ENCODE measurements around the gene DIP2A. TPM values are rescaled to one million over a fixed set of nuclear protein-coding genes. Genes with fewer than 3 reads are reported as not detected.

DIP2A gene
- total and polyA plus RNA-seq, 2 of the 13 experiments (the other 11 are each of a cell fraction or from before 2014, with no cell fraction given): 18.5 to 37.6 TPM

DNA sequence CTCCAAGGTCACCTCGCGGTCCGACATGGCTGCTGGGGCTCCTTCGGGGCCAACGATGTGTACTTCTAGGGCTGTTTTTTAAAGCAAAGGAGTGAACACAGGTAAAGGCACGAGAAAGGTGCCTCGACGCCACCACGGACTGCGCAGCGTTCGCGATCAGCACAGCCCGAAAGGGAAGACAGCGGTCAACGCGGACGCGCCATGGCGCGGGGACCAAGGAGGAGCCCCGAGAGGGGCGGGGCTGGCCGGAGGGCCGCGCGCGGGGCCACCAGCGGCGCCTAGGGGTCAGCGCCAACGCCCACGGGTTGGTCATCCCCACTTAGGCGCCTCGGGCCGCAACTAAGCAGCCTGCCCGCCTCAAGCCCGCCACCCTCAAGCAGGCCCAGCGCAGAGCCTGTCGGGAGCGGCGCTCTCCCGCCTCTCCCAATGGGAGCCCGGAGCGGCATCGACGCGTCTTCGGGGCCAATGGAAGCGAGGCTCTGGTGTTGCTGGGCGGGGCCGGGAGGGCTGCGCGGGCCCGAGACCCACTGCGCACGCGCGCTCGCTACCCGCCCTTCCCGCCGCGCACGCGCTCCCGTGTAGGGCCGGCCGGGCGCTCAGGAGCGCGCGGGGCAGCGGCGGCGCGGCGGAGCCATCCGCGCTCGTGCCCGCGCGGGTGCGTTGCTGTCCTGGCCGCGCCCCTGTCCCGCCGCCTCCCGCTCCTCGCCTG, at the start of gene DIP2A (continued):
- TF ChIP-seq, protein P1, sequence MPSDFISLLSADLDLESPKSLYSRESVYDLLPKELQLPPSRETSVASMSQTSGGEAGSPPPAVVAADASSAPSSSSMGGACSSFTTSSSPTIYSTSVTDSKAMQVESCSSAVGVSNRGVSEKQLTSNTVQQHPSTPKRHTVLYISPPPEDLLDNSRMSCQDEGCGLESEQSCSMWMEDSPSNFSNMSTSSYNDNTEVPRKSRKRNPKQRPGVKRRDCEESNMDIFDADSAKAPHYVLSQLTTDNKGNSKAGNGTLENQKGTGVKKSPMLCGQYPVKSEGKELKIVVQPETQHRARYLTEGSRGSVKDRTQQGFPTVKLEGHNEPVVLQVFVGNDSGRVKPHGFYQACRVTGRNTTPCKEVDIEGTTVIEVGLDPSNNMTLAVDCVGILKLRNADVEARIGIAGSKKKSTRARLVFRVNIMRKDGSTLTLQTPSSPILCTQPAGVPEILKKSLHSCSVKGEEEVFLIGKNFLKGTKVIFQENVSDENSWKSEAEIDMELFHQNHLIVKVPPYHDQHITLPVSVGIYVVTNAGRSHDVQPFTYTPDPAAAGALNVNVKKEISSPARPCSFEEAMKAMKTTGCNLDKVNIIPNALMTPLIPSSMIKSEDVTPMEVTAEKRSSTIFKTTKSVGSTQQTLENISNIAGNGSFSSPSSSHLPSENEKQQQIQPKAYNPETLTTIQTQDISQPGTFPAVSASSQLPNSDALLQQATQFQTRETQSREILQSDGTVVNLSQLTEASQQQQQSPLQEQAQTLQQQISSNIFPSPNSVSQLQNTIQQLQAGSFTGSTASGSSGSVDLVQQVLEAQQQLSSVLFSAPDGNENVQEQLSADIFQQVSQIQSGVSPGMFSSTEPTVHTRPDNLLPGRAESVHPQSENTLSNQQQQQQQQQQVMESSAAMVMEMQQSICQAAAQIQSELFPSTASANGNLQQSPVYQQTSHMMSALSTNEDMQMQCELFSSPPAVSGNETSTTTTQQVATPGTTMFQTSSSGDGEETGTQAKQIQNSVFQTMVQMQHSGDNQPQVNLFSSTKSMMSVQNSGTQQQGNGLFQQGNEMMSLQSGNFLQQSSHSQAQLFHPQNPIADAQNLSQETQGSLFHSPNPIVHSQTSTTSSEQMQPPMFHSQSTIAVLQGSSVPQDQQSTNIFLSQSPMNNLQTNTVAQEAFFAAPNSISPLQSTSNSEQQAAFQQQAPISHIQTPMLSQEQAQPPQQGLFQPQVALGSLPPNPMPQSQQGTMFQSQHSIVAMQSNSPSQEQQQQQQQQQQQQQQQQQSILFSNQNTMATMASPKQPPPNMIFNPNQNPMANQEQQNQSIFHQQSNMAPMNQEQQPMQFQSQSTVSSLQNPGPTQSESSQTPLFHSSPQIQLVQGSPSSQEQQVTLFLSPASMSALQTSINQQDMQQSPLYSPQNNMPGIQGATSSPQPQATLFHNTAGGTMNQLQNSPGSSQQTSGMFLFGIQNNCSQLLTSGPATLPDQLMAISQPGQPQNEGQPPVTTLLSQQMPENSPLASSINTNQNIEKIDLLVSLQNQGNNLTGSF (CRISPR knock-in tag; IDR thresholded peaks at IDR 0.05): peak; percentile 51; the same call in 1 of the 2 replicates
- TF ChIP-seq, protein P2, sequence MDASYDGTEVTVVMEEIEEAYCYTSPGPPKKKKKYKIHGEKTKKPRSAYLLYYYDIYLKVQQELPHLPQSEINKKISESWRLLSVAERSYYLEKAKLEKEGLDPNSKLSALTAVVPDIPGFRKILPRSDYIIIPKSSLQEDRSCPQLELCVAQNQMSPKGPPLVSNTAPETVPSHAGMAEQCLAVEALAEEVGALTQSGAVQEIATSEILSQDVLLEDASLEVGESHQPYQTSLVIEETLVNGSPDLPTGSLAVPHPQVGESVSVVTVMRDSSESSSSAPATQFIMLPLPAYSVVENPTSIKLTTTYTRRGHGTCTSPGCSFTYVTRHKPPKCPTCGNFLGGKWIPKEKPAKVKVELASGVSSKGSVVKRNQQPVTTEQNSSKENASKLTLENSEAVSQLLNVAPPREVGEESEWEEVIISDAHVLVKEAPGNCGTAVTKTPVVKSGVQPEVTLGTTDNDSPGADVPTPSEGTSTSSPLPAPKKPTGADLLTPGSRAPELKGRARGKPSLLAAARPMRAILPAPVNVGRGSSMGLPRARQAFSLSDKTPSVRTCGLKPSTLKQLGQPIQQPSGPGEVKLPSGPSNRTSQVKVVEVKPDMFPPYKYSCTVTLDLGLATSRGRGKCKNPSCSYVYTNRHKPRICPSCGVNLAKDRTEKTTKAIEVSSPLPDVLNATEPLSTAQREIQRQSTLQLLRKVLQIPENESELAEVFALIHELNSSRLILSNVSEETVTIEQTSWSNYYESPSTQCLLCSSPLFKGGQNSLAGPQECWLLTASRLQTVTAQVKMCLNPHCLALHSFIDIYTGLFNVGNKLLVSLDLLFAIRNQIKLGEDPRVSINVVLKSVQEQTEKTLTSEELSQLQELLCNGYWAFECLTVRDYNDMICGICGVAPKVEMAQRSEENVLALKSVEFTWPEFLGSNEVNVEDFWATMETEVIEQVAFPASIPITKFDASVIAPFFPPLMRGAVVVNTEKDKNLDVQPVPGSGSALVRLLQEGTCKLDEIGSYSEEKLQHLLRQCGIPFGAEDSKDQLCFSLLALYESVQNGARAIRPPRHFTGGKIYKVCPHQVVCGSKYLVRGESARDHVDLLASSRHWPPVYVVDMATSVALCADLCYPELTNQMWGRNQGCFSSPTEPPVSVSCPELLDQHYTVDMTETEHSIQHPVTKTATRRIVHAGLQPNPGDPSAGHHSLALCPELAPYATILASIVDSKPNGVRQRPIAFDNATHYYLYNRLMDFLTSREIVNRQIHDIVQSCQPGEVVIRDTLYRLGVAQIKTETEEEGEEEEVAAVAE (CRISPR knock-in tag; IDR thresholded peaks at IDR 0.05; ENCODE audit: borderline replicate concordance): 0 out of 2 replicates have a peak, but pooled peaks have one; percentile 37
- TF ChIP-seq ZKSCAN1 (IDR thresholded peaks at IDR 0.05; ENCODE audit: low read length) (no peak), CREB1 (IDR thresholded peaks at IDR 0.05) (peak; percentile 75), CREB1 (CRISPR knock-in tag; IDR thresholded peaks at IDR 0.05) (no peak), ZBTB38 (CRISPR knock-in tag; IDR thresholded peaks at IDR 0.05) (peak; percentile 44; the same call in 1 of the 2 replicates), MAFF (IDR thresholded peaks at IDR 0.05; ENCODE audit: low read depth, low read length) (no peak), ZSCAN31 (CRISPR knock-in tag; IDR thresholded peaks at IDR 0.05; ENCODE audit: low read depth) (0 out of 2 replicates have a peak, but pooled peaks have one; percentile 66), RORA (CRISPR knock-in tag; IDR thresholded peaks at IDR 0.05) (no peak)
- TF ChIP-seq, protein P3, sequence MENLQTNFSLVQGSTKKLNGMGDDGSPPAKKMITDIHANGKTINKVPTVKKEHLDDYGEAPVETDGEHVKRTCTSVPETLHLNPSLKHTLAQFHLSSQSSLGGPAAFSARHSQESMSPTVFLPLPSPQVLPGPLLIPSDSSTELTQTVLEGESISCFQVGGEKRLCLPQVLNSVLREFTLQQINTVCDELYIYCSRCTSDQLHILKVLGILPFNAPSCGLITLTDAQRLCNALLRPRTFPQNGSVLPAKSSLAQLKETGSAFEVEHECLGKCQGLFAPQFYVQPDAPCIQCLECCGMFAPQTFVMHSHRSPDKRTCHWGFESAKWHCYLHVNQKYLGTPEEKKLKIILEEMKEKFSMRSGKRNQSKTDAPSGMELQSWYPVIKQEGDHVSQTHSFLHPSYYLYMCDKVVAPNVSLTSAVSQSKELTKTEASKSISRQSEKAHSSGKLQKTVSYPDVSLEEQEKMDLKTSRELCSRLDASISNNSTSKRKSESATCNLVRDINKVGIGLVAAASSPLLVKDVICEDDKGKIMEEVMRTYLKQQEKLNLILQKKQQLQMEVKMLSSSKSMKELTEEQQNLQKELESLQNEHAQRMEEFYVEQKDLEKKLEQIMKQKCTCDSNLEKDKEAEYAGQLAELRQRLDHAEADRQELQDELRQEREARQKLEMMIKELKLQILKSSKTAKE (CRISPR knock-in tag; IDR thresholded peaks at IDR 0.05; ENCODE audit: borderline replicate concordance): 0 out of 2 replicates have a peak, but pooled peaks have one; percentile 40
- TF ChIP-seq, protein P4, sequence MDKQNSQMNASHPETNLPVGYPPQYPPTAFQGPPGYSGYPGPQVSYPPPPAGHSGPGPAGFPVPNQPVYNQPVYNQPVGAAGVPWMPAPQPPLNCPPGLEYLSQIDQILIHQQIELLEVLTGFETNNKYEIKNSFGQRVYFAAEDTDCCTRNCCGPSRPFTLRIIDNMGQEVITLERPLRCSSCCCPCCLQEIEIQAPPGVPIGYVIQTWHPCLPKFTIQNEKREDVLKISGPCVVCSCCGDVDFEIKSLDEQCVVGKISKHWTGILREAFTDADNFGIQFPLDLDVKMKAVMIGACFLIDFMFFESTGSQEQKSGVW (CRISPR knock-in tag; IDR thresholded peaks at IDR 0.05; ENCODE audit: borderline replicate concordance): no peak
- TF ChIP-seq, protein P5, sequence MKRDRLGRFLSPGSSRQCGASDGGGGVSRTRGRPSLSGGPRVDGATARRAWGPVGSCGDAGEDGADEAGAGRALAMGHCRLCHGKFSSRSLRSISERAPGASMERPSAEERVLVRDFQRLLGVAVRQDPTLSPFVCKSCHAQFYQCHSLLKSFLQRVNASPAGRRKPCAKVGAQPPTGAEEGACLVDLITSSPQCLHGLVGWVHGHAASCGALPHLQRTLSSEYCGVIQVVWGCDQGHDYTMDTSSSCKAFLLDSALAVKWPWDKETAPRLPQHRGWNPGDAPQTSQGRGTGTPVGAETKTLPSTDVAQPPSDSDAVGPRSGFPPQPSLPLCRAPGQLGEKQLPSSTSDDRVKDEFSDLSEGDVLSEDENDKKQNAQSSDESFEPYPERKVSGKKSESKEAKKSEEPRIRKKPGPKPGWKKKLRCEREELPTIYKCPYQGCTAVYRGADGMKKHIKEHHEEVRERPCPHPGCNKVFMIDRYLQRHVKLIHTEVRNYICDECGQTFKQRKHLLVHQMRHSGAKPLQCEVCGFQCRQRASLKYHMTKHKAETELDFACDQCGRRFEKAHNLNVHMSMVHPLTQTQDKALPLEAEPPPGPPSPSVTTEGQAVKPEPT (CRISPR knock-in tag; IDR thresholded peaks at IDR 0.05; ENCODE audit: low read depth): peak; percentile 80; the same call in 1 of the 2 replicates

All from HepG2 (cell line).